GM19468 (cell line): ENCODE data around the gene OSGIN1.
"Not testable (repeated sequence)": the region's sequence is repeated elsewhere in the genome, so short reads cannot be mapped to it uniquely, and the experiment has no call there.

Experiments used
- ATAC-seq: cut with Tn5 transposase; IDR thresholded peaks from one replicate; pipeline ENCODE4 v1.9.1; 2021; ENCODE audit warnings: mild to moderate bottlenecking, moderate library complexity, moderate number of reproducible peaks; ENCODE audit not compliant: unreplicated experiment; ENCODE audit errors: extremely low read depth

OSGIN1 gene

DNA sequence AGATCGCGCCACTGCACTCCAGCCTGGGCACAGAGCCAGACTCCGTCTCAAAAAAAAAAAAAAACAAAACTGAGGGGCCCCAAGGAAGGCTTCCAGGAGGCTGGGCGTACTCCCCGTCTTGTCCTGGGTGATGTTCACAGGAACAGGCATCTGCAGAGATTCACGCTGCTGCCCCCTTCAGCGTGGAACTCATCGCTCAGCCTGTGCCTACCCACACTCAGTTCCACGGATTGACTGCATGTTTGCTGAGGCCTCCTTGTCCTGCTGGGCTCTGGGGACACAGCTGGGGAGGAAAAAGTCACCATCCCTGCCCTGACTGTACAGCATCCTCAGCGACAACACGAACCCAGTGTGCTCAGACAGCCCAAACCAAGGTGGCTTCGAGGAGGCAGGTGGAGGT, 12.9 kb upstream of the OSGIN1 start:
- ATAC-seq, result no peak

DNA sequence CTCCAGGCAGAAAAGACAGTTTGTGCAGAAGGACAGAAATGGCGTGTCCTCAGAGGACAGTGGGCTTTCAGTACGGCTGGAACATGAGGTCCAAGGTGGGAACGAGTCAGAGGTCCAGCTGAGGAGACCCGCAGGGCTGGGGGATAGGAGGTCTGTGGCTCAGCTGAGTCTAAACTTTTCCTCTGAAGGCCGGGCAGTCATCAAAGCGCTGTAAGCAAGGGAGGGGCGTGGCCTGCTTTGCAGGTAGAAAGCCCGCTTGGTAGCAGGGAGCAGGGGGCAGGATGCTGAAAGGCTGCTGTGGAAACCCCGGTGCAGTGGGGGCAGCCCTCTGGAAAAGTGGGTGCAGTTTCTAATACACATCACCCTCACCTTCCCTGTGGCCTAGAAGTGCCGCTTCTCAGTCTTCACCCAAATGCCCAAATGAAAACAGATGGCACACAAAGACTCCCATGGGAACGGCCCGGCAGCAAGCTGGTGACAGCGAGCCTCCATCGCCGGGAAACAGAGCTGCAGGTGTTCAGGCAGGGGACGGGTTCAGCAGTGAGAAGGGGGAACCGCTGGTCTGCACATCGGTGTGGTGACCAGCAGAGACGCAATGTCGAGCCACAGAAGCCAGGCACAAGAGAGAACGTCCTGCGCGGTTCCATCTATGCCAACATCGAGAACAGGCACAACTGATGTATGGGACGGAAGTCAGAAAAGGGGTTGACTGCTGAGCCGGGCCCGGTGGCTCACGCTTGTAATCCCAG, 12.2 kb upstream of the OSGIN1 start:
- ATAC-seq, result no peak

DNA sequence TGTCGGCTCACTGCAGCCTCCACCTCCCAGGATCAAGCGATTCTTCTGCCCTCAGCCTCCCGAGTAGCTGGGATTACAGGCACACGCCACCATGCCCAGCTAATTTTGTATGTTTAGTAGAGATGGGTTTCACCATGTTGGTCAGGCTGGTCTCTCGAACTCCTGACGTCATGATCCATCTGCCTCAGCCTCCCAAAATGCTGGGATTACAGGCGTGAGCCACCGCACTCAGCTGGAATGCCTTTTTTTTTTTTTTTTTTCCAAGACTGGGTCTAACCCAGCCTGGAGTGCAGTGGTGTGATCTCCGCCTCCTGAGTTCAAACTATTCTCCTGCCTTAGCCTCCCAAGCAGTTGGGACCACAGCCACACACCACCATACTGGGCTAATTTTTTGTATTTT, 11.5 kb upstream of the OSGIN1 start:
- not testable (repeated sequence) for ATAC-seq

DNA sequence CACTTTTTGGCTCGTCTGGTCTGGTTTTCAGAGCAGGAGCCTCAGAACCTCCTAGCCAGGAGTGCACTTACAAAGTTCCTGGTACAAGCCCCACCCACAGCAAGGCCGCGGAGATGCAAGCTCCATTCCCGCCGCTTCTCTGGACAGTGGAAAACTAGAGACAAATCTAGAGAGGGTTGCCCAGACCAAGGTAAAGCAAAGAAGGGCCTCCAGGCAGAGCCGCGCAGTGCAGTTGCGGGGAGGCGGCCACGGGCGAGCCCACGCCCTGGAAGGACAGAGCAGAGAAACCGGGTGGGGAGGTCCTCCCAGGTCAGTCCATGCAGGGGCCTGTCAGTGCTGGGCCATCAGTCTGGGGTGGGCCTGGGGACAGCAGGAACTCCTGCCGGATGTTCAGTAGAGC, 11.0 kb upstream of the OSGIN1 start:
- no peak for ATAC-seq

DNA sequence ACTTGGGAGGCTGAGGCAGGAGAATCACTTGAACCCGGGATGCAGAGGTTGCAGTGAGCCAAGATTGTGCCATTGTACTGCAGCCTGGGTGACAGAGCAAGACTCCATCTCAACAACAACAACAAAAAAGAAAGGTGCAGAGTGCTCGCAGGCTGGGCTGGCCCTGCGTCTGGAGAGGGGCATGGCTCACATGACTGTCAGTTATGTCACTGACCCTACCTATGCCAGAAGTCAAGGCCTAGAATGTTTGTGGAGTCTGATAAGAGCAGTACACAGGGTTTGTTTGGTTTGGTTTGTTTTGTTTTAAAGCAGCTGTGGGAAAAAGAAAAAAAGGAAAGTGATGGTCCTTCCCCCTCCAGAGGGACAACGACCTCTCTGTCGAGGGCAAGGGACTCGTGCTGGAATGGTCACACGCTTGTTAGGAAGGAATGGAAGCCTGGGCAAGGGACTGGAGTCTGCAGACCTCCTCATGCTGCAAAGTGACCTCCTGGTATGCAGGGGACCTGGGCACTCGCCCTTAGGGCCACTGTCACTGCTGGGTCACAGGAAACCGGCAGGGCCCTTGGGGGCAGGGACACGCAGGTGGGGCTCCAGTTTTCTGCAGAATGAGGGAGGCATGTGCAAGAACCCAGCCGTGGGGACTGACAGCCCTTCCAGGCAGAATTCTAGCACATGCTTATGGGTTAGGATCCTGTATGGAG, 10.1 kb upstream of the OSGIN1 start:
- ATAC-seq, result no peak

DNA sequence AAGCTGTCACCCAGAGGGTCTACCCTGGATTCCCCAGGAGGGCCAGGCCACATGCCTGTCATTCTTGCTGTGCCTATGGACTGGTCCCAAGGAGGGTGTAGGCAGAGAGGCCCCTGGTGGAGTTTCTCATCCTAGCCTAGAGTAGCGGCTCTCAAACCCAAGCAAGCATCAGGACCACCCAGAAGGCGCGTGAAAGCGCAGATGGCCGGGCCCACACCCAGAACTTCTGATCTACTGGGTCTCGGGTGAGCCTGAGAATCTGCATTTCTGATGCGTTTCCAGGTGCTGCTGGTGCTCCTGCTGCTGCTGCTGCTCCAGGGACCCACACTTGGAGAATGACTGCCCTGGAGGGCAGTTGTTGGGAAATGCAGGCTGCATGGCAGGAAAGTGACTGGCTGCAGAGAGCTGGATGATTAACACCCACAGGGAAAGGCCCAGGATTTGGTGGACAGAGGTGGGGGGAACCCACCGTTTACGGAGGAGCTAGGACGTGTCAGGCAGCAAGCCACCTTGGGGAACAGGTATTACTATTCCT, 9.5 kb upstream of the OSGIN1 start:
- no peak for ATAC-seq

DNA sequence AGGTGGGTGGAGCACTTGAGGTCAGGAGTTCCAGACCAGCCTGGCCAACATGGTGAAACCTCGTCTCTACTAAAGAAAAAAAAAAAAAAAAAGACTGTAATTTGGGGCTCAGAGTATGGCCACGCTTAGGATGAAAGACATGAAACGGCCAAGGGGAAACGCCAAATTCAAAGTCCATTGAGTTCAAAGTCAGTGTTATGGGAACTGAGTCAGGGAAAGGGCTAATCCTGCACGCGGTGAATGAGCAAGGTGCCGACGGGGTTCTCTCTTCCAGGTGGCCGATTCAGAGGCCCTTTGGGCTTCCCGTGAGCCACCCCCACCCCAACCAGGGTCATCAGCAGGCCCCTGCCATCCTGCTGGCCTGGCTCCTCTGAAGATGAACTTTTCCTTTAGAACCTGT, 7.5 kb upstream of the OSGIN1 start:
- ATAC-seq, result no peak

DNA sequence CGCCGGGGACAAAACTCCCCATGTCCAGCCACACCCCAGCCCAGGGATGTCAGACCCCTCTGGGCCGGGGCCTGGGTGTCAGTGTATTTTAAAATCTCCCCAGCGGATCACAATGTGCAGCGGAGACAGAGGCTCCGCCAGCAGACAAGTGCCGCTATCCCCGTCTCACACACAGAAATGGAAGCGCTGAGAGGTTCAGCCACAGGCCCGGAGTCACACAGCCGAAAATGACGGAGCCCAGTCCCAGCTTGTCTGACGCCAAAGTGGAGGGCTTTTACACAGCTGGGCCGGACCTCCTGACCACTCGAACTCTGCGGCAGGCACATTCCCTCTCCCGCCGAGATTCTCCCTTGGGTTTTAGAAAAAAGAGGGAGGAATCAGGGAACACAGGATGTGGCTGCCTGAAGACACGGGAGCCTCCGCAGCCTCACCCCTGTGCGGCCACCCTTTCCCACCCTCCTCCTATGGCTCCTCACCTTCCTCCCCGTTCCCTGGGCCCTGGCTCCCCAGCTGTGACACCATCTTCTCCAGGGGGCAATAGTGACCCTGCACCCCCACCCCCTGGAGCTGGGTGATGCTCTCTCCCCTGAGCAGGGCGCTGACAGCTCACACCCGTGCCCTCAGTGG, 6.8 kb upstream of the OSGIN1 start:
- no peak for ATAC-seq

DNA sequence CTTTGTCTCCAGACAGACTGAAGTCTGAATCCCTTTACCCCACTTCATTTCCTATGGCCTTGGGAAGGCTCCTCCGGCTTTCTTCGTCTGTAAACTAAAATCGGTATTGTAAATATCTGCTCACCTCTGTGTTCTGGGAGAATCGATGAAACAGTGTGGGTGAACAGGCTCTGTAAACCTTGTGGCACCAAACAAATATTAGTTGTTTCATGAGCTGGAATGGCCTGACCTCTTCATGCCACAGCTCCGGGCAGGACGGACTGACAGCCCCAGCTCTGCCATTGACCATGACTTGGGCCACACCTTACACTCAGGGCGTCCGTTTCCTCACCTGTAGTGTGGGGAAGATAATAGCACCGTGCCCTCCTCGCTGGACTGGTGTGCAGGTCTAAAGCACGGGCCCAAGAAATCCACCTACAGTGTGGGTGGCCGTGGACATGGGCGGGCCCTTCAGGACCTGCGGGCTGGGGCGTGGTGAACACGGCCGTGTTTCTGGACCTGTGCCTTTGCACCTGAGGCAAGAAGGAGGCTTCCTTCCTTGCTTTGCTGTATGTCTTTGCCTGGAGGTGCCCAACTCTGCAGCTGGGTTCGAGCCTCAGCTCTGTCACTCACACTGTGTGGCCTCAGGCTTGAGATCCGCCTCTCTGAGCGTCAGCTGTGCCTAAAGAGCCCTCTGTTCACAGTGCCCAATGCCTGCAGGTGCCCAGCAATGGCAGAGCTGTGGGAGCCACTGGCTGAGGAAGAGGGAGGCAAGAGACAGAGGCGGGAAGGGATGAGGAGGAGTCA, 6.1 kb upstream of the OSGIN1 start:
- no peak for ATAC-seq

DNA sequence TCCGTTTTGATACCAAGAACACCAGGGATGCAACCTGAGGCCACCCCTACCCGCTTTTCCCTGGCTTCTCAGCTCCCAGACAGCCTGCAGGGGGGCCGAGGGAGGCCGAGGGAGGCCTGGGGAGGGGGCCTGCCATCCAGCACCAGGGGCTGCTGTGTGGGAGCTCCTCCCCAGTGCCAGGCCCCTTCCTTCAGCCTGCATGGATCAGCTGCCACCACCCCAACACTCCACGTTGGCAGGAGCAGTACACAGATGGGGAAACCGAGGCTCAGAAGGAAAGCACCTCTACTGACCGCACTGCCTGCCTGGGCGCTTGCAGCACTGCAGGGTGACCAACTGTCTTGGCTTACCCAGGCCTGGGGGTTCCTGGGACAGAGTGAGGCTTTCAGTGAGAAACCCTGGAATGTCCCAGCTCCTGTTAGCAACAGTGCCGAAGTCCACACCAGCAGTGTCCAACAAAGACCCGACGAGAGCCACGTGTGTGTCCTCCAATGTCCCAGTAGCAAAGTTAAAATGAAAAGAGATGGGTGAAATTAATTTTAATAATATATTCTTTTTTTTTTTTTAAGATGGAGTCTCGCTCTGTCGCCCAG, 5.3 kb upstream of the OSGIN1 start:
- no peak for ATAC-seq

DNA sequence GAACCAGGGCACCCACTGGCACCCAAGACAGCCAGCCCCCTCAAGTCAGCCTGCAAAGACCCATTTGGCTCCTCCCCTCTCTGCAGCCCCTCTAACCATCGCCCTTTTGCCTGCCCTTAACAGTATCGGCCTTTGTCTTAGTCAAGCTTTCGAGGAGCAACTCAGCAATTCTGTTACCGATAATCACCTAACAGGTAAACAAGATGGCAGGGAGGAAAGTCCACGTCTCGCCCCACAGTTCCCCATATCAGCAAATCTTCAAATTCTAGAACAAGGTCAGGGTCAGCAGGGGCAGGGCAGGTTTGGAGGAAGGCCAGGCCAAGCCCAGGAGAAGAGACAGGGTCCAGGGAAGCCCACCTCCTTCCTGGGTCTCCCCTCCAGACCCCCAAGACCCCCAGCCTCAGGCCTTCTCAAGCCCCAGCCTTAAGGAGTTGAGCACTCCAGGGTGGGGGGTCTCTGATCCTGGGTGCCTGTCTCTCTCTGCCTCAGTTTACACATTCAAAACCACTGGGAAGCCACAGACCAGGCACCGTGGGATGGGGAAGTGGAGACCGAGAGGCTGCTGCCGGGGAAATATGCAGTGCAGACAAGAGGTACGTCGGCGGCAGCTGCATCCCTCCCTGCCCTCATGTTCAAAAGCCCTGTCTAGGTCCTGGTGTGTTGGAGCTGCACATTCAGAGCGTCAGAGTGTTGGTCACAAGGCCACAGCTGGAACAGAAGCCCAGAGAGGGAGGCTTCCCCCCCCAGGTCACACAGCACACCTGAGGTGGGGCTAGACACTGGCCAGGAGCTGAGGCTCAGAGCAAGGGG, 3.9 kb upstream of the OSGIN1 start:
- no peak for ATAC-seq

DNA sequence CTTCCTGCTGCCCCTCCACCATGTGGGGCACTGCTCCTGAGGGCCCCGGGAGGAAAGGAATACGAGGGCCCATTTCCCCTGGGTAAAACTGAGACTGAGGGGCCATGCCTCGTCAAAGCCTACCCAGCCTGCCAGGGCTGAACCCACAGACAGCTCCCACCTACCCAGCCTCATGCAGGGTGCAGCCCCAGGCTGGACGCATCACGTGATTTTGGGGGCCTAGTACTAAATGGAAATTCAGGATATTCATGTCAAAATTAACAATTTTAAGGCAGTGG, 3.4 kb upstream of the OSGIN1 start:
- no peak for ATAC-seq

DNA sequence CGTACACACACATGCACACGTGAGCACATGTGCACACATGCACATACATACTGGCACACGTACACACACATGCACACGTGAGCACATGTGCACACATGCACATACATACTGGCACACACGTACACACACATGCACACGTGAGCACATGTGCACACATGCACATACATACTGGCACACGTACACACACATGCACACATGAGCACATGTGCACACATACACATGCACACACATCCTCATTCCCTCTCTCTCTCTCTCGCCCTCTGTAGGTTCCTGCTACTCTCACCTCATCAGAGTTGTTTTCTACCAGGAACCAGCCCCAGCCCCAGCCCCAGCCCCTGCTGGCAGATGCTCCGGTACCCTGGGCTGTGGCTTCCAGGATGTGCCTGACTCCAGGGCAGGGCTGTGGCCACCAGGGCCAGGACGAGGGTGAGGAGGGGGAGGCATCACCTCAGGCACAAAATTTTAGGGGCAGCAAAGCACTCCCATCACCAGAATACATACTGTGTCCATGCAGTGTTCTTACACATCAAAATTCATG, 2.1 kb upstream of the OSGIN1 start:
- not testable (repeated sequence) for ATAC-seq

DNA sequence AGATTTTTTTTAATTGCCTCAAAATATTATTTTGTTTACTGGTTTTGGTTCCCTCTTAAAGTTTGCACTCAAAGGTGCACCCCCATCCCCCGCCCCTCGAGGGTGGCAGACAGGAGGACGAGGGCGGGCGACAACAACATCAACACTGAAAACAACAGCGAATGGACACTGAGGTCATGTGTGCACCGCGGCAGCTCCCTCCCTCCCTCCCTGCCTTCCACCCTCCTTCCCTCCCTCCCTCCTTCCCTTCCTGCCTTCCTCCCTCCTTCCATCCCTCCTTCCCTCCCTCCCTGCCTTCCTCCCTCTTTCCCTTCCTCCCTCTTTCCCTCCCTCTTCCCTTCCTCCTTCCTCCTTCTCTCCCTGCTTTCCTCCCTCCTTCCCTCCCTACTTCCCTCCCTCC, 1.5 kb upstream of the OSGIN1 start:
- ATAC-seq, result no peak

DNA sequence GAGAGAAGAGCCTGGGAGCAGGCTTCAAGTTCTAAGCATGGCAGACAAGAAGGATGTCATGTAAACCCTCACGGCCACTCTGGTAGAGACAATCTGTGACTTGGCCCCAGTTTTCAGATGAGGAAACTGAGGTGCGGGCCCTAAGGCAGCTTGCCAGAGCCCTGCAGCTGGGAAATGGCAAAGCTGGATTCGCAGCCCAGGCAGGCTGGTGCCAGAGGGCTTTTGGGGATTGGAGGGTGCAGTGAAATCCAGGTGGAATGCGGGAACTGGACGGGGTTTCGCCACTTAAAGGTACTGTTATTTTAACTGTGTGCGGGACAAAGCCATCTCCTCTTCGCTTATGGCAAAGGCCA, 477 bp upstream of the OSGIN1 start:
- ATAC-seq, result no peak

DNA sequence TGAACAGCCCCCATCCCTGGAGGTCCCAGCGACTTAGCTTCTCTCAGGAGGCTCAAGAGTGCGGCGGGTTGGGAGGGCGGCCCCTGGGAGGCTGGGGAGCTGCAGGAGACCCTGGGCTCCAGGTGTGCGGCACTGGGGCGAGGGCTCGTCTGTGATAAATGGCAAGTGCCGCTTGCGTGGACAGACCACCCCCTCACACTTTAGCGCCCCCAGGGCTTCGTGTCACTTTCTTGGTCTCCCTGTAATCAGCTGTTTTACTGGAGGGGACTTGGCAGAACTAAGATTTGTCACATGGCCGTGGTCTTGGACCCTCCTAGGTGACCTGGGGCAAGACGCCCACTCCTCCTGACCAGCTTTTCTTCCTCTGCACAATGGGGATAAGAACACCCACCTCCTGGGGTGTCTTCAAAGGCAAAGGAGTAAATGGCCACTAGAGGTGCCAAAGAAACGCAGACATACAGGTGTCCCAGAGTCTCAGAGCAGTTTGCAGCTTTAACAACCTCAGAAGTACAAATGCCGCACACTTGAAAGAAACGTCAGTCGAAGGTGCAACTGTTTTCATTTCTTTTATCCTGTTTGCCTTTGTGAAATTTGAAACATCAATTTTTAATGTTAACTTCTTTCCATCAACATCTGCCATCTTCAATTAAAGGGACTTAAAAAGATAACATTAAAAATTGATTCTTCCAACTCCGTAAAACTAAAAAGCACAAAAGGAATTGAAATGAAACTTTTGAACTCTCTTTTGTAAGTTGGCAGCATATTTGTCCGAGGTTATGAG, 946 bp downstream of the OSGIN1 start:
- ATAC-seq, result no peak

DNA sequence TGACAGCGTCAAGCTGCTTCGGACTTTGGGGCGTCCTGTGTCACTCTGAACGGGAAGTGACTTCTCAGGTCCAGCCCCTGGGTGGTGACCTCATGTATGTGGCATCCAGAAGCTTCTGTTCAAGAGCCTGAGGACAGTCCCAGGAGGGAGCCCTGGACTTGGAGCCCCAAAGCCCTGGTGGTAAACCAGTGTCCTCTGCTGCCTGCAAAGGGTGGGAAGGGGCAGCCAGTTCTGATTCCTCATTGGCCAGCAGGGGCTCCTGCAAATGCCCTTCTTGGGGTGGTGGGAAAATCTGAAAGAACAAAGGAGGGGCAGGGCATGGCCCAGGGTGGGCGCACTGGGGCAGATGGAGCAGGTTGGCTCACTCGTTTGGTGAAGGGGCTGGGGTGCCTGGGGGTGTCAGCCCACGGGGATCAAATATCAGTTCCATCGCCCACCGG, 1.6 kb downstream of the OSGIN1 start:
- no peak for ATAC-seq
